H1 (cell line): Measurements from ENCODE around the gene FBXL17. TPM values are rescaled to one million over a fixed set of nuclear protein-coding genes. Genes with fewer than 3 reads are reported as not detected.

Experiments used
- CBX8 ChIP-seq: fragments of 300-800, 300-1000 bp; sonication (generic); IDR thresholded peaks from 2 replicates; pipeline ENCODE4 v1.7.1; 2016; ENCODE audit warnings: low read depth, low read length, borderline replicate concordance
- polyA plus RNA-seq, 7 experiments: library from polyadenylated mRNA; depleted of rRNA in 3 of 7; stranded (reverse) in 5 of 7; unstranded in 2 of 7; fragments of >200 nt in 5 of 7; fragments of 200-250 nt in 2 of 7; gene quantifications; 1 replicate in 5 of 7; 2 replicates in 1 of 7; 4 replicates in 1 of 7; pipeline versions ENCODE4 v1.2.1 to v1.2.3, GENCODE V29; 2011 to 2013; ENCODE audit warnings: missing spikeins in 2 of 7, mixed read lengths in 2 of 7
- total RNA-seq: library from RNA; stranded (reverse); fragmentation: NEBNext Ultra II Directional; extraction: Animal tissue kit (Norgen Biotek cat#: 25700); gene quantifications from 2 replicates; pipeline ENCODE4 v1.2.1, GENCODE V29; 2021

The FBXL17 gene
- total and polyA plus RNA-seq, 2 of the 8 experiments (the other 6 are each of a cell fraction or from before 2014, with no cell fraction given) = 0.35 to 4.3 TPM

DNA sequence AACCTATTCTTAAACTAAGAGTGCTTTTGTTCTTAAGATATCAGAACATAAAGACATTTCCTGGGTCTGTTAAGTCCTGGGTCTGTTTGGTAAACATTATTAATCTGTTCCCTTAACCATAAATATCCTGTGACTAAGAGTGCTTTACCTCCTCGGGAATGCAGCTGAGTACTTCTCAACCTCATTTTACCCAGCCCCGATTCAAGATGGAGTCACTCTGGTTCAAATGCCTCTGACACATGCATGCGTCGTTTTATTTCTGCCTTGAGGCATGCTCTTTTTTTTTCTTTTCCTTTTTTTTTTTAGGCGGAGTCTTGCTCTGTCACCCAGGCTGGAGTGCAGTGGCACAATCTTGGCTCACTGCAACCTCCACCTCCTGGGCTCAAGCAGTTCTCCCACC is 39.8 kb upstream of the FBXL17 start (continued):
- TF ChIP-seq CBX8 = no peak
